TTC549 (cell line): ENCODE data around the gene PITPNB.

Experiments used
- FAIRE-seq: peaks from 2 replicates; lab custom pipeline; 2012; peaks lifted over from hg19 to GRCh38; lab: Jason Lieb, UNC

Gene PITPNB

GRCh38 chr22:27827604-27828587, 91.2 kb downstream of the PITPNB start:
- no peak for FAIRE-seq

DNA sequence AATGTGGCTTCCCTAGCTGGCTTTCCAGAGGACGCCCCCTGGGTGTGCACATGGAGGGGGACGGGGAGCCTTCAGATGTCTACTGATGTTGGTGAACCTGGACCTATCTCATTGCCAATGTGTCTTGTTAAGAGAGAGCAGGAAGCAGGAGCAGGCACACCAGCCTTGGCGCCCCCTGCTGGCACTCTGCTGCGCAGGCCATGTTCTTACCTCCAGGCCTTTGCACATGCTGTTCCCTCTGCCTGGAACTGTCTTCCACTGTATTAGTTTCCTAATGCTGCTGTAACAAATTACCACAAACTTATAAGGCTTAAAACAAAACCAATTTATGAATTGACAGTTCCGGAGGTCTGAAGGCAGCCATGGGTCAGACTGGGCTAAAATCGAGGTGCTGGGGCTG, 93.9 kb downstream of the PITPNB start:
- no peak for FAIRE-seq

DNA sequence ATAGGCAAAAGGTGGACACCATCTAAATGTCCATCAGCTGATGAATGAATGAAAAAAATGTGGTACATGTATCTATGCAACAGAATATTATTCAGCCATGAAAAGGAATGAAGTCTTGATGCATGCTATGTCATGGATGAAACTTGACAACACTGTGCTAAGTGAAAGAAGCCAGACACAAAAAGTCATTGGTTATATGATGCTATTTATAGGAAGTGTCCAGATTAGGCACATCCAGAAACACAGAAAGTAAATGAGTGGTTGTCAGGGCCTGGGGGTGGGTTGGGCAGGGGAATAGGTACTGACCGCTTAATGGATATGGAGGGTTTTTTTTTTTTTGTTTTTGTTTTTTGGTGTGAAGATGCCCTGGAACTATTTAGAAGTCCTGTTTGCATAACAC, 95.8 kb downstream of the PITPNB start:
- no peak for FAIRE-seq

DNA sequence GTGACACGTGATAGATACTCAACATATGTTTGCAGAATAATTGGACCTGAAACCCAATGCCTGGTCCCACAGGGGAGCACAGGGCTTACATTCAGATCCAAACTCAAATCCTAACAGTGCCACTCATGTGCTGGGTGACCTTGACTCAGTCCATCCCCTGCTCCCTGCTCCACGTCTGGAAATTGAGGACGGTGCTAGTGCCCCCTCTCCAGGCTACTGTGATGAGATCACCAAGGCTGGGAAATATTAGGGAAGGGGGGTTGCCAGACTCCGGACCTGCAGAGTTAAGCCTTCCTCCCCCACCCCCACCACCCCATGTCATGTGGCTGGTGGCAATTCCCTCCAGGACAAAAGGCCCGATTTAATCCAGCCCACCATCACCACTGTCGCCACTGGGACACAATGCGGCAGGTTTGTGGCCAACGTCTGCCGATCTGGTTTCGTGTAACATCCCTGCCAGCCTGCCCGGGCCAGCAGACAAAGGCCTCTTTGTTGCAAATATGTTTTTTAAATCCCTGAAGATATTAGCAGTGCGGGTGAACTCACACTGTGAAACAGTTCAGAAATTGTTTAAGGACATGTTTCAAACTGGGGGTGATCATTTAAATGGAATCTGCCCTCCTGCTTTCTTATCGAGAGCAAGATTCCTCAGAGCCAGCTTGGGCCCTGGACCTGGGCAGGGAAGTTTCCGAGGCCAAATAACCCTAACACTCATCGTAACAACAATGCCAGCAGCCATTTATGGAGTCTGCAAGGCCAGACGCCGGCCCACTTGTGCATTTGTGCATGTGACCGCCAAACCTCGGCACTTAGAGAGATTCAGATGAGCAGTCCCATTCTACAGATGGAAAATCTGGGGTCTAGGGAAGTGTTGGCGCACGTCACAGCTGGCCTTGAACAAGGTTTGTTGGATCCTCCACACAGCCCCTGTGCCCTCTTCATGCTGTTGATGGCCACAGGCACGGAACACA, 97.9 kb downstream of the PITPNB start:
- FAIRE-seq: no peak

GRCh38 chr22:27816552-27816951, 102.5 kb downstream of the PITPNB start:
- no peak for FAIRE-seq

- FAIRE-seq: no peak
Observed at GRCh38 chr22:27815826-27816530, 103.1 kb downstream of the PITPNB start.

GRCh38 chr22:27814993-27815392, 104.1 kb downstream of the PITPNB start:
- FAIRE-seq: no peak

- FAIRE-seq: no peak
Observed at GRCh38 chr22:27811778-27812177, 107.3 kb downstream of the PITPNB start.

DNA sequence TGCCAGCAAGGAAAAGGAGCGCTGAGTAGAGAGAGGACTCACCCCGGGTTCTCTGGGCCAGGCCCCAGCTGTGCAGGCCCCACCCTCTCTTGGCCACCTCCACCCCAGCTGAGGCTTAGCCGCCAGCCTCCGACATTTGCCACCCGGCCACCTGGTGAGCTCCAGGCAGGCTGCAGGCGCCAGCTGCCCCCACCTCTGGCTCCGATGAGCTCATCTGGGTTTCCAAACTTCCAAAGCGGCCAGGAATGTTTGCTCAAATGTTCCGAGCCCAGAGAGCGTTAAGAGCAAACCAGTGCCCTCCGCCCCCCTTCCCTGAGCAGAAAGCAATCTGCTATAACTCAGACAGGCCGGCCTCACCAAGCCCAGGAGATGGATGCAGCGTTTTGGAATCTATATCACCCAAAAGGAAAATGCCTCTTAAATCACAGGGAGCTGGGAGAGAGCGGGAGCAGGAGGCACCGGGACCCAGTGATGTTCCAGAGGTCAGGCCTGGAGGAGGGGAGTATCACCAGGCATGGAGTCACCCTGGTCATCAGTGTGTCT, 108.4 kb downstream of the PITPNB start:
- FAIRE-seq: no peak

DNA sequence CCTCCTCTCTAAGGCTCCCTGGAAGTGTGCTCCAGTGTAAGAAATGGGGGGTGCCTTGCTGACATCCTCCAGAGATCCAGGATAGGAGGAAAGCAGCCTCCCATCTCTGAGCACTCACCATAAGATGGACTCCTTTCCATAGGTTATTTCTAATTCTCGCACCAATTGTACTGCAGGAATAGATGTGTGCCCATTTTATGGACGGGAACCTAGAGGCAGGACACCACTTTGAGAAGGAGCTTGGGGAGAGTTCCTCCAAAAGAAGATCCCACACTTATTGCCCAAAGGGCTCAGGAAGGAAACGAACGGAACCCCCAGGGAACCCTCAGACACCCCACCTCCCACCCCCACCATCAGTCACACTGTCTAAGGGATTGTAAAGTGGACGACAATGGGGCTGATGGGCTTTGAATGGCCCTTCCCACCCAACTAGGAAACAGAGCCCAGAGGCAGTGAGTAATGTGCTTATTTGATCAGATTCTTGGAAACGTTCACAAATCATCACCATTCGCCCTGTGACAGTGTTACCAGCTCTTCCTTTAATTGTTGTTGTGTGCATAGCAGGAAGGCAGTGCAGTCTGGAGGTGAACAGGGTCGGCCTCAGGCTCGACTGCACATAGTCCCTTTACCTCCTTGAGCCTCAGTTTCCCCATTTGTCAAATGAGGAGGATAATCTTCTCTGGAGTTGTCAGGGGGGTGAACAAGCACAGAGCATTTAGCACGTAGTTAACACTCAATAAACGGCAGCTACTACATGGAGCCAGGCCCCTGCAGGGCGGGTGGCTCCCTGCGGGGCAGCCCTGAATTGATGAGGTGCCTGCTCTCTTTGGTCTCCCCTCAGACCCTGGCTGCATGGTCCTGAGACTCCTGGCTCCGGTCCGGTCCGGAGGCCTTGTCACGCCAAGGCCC, 109.1 kb downstream of the PITPNB start:
- no peak for FAIRE-seq

- no peak for FAIRE-seq
Observed at GRCh38 chr22:27809226-27809603, 109.8 kb downstream of the PITPNB start.

- FAIRE-seq: no peak
Observed at GRCh38 chr22:27808451-27809225, 110.4 kb downstream of the PITPNB start.

GRCh38 chr22:27805841-27806240, 113.2 kb downstream of the PITPNB start:
- FAIRE-seq: no peak

GRCh38 chr22:27804470-27805297, 114.4 kb downstream of the PITPNB start:
- FAIRE-seq: no peak

DNA sequence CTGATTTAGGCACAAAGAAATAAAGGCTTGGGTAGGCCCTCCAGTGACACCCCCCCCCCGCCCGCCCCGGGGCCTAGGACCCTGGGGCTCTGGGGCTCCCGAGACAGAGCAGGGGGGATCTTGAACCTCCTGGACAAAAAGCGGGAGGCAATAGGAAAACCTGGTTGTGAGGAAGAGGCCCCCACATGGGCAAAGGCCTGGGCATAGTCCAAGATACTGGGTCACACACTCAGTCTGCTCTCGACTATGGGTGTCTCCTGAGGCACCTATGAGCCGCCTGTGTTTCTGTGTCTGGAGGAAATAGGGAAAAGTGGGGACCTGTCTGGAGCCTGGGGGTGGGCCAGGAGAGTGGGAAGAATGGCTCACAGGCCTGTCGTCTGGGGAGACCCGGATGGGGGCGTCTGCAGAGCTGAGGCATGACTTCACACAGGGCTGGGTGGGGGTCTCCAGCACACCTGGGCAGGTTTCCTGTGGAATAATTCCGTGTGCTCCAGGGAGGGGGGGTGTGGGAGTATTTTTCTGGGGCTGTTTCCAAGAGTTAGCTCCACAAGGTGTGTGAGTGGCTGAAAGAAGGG, 115.1 kb downstream of the PITPNB start:
- FAIRE-seq: no peak

DNA sequence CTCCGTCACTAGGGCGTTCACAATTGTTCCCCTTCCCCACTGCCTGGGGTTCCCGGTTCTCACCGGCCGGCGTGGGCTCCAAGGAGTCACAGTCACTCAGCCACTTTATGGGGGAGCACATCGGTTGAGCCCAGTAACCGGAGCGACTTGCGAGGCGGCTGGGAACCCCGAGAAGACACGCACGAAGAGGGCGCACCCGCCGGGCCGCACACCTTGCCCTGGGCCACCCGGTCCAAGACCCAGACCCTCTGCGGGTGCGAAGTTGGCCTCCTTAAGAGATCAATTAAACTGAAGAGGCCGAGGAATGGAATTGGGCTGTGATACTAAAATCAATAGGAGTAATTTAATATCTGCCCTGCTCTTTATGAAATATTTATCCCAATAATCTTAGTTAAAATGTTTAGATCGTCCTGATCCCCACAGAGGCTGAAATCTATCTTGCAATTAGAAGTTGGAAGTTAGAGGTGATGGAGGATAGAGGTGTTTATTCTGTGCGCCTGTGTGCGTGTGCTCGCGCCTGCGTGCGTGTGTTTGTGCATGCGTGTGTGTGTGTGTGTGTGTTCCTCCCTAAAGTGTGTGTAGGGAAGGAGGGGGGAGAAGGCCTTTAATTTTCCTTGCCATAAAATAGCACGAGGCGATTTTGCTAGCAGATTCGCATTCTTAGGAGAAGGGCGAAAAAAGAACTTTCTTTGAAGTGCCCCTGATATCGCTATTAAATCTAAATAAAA, 116.5 kb downstream of the PITPNB start:
- FAIRE-seq: no peak
